Activated T-cell treated with anti-CD3 and anti-CD28 coated beads, Interleukin-2, amount 50 U/mL, for 72 hours (primary cell): ENCODE data around the gene NECTIN4. TPM values are rescaled to one million over a fixed set of nuclear protein-coding genes. Genes with fewer than 3 reads are reported as not detected.
"Not testable (repeated sequence)": the region's sequence is repeated elsewhere in the genome, so short reads cannot be mapped to it uniquely, and the experiment has no call there.

Source experiments
- ATAC-seq, 2 donors: fragments of 150-1000 bp; cut with Tn5 transposase; replicated peaks in 1 of 2; 2 replicates each; pipeline ENCODE4 v1.10.0; 2021; ENCODE audit warnings: moderate library complexity in 2 of 2, mild to moderate bottlenecking in 1 of 2
- DNase-seq, 2 donors: peaks; one replicate each; pipeline ENCODE4 v3.0.0; 2021 to 2022; ENCODE audit warnings: mixed read lengths in 1 of 2
- H3K27ac Mint-ChIP-seq: one replicate; pipeline ENCODE4 v1.8.0; 2022; ENCODE audit warnings: mild to moderate bottlenecking, moderate library complexity, mixed read lengths
- H3K27me3 Mint-ChIP-seq: one replicate; pipeline ENCODE4 v1.8.0; 2022; ENCODE audit warnings: low read depth, mixed read lengths
- H3K36me3 Mint-ChIP-seq, 2 donors: one replicate each; pipeline ENCODE4 v1.8.0; 2022; ENCODE audit warnings: mixed read lengths in 2 of 2, mild to moderate bottlenecking in 1 of 2; ENCODE audit not compliant: insufficient read depth in 2 of 2
- H3K4me1 Mint-ChIP-seq: one replicate; pipeline ENCODE4 v1.8.0; 2022; ENCODE audit warnings: low read depth, mixed read lengths
- H3K4me3 Mint-ChIP-seq, 2 donors: one replicate each; pipeline ENCODE4 v1.8.0; 2022; ENCODE audit warnings: mild to moderate bottlenecking in 2 of 2, mixed read lengths in 2 of 2, moderate library complexity in 2 of 2
- H3K9me3 Mint-ChIP-seq, 2 donors: one replicate each; pipeline ENCODE4 v1.8.0; 2022; ENCODE audit warnings: mixed read lengths in 2 of 2
- total RNA-seq, 2 donors: library from RNA; stranded (reverse); gene quantifications; one replicate each; pipeline ENCODE4 v1.2.3, GENCODE V29; 2022

NECTIN4 gene
- total RNA-seq, 2 donors from 2014 or later: 0.31 TPM; not detected in 1

GRCh38 chr1:161038523-161039153 lies 50.7 kb downstream of the NECTIN4 start, which contains the start of gene TSTD1:
Gene TSTD1, minus strand, starts transcription at chr1:161038964. Its CDS starts 75 bp downstream, at chr1:161038889.
- peaks cover 2 to 26% of the 10 kb centered on the region in 2 donors for H3K36me3 Mint-ChIP-seq
- peaks cover 58% of the 10 kb centered on the region for H3K4me1 Mint-ChIP-seq

GRCh38 chr1:161037661-161038522 lies 51.5 kb downstream of the NECTIN4 start:
- DNase-seq (no peak), ATAC-seq (no peak)
- Mint-ChIP-seq H3K4me1 (peaks cover 62% of the 10 kb centered on the region), H3K27me3 (no peaks in the 10 kb centered on the region), H3K9me3 (no peaks in the 10 kb centered on the region), H3K4me3 (peak overlapping the region; percentile 89 to 97), H3K27ac (no peak overlapping the region), H3K36me3 (peaks cover 2 to 26% of the 10 kb centered on the region in 2 donors)

More at GRCh38 chr1:161038523-161039153, 50.7 kb downstream of the NECTIN4 start, which contains the start of gene TSTD1:
- Mint-ChIP-seq H3K9me3 (no peaks in the 10 kb centered on the region), H3K27me3 (no peaks in the 10 kb centered on the region), H3K4me3 (peak within 1 kb of the TSS; percentile 89 to 97), H3K27ac (peak within 1 kb of the TSS; percentile 62)
- ATAC-seq (peak; percentile 92), DNase-seq (peak; percentile 89 to 91)

GRCh38 chr1:161033751-161034150 lies 55.6 kb downstream of the NECTIN4 start:
- Mint-ChIP-seq H3K4me1 (peaks cover 52% of the 10 kb centered on the region), H3K9me3 (no peaks in the 10 kb centered on the region), H3K27me3 (no peaks in the 10 kb centered on the region), H3K36me3 (peaks cover 1 to 9% of the 10 kb centered on the region in 2 donors), H3K27ac (no peak overlapping the region), H3K4me3 (no peak overlapping the region)
- ATAC-seq (peak; percentile 25 to 47), DNase-seq (peak in 1 of 2 donors; percentile 37)

DNA sequence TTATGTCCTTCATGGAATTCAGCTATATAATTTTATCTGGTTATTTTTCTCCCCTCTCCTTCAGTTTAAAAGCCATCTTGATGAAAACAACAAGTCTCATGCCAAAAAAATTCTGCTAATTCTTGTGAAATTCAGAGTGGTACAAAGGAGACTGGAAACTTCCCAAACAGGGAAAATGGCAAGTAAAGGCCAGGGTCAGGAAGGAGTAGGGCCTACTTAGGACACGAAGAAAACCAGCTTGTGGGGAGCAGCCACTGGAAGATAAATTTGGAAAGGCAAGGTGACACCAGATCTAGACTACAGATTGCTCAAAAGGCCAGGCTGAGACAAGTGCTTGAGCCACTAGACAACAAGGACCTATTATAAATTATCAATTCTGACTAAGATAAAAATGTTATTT lies 56.9 kb downstream of the NECTIN4 start:
- Mint-ChIP-seq H3K4me3 (peak overlapping the region; percentile 47 to 58), H3K9me3 (no peaks in the 10 kb centered on the region), H3K27me3 (no peaks in the 10 kb centered on the region), H3K36me3 (peaks cover 1 to 16% of the 10 kb centered on the region in 2 donors), H3K27ac (peak overlapping the region; percentile 17), H3K4me1 (peaks cover 43% of the 10 kb centered on the region)
- ATAC-seq: no peak
- DNase-seq: no peak

DNA sequence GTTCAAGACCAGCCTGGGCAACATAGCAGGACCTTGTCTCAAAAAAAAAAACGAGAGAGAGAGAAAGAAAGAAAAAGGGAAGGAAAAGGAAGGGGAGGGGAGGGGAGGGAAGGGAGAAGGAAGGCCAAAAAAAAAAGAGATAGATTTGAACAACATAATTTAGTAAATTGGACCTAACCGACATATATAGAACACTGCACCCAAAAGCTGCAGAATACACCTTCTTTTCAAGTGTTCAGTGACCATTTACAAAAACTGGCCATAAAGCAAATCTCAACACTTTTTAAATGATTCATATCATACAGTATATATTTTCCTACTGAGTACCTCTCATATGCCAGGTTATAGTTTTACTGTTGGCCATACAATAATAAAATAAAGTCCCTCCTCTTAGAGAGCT lies 57.5 kb downstream of the NECTIN4 start:
- H3K9me3 Mint-ChIP-seq: peaks cover 0 to 3% of the 10 kb centered on the region in 2 donors
- ATAC-seq: no peak
- DNase-seq: no peak
- no peak overlapping the region for H3K27ac Mint-ChIP-seq
- peaks cover 4 to 14% of the 10 kb centered on the region in 2 donors for H3K36me3 Mint-ChIP-seq
- no peaks in the 10 kb centered on the region for H3K27me3 Mint-ChIP-seq
- peak overlapping the region in 1 of 2 donors; percentile 40 for H3K4me3 Mint-ChIP-seq
- peaks cover 43% of the 10 kb centered on the region for H3K4me1 Mint-ChIP-seq

DNA sequence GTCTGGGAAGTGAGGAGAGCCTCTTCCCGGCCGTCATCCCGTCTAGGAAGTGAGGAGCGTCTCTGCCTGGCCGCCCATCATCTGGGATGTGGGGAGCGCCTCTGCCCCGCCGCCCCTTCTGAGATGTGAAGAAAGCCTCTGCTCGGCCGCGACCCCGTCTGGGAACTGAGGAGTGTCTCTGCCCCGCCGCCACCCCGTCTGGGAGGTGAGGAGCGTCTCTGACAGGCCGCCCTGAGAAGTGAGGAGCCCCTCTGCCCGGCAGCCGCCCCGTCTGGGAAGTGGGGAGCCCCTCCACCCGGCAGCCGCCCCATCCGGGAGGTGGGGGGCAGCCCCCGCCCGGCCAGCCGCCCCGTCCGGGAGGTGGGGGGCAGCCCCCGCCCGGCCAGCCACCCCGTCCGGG lies 59.9 kb downstream of the NECTIN4 start:
- Mint-ChIP-seq H3K4me1 (peaks cover 40% of the 10 kb centered on the region), H3K36me3 (peaks cover 4 to 18% of the 10 kb centered on the region in 2 donors)
- not testable (repeated sequence) for H3K27ac Mint-ChIP-seq, H3K4me3 Mint-ChIP-seq, ATAC-seq, H3K9me3 Mint-ChIP-seq, DNase-seq, H3K27me3 Mint-ChIP-seq

GRCh38 chr1:161026954-161027353 lies 62.4 kb downstream of the NECTIN4 start:
- ATAC-seq: peak in 1 of 2 donors; percentile 72
- H3K9me3 Mint-ChIP-seq, H3K4me3 Mint-ChIP-seq, H3K27me3 Mint-ChIP-seq, H3K27ac Mint-ChIP-seq, DNase-seq: not testable (repeated sequence)
- H3K36me3 Mint-ChIP-seq: peaks cover 3 to 15% of the 10 kb centered on the region in 2 donors
- peaks cover 29% of the 10 kb centered on the region for H3K4me1 Mint-ChIP-seq

DNA sequence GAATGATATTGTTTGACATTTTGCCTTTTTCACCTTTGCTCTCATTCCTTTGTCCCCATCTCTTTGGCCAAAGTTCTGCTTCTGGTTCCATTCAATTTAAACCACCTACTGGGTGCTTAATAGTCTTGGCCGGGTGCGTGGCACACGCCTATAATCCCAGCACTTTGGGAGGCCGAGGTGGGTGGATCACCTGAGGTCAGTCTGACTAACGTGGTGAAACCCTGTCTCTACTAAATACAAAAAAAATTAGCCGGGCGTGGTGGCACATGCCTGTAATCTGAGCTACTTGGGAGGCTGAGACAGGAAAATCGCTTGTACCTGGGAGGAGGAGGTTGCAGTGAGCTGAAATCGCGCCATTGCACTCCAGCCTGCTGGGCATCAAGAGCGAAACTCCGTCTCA lies 66.9 kb downstream of the NECTIN4 start:
- not testable (repeated sequence) for ATAC-seq, H3K27ac Mint-ChIP-seq, H3K9me3 Mint-ChIP-seq, H3K27me3 Mint-ChIP-seq, DNase-seq
- H3K4me3 Mint-ChIP-seq: peak overlapping the region; percentile 25 to 35
- H3K4me1 Mint-ChIP-seq: peaks cover 60% of the 10 kb centered on the region
- H3K36me3 Mint-ChIP-seq: peaks cover 3 to 13% of the 10 kb centered on the region in 2 donors

DNA sequence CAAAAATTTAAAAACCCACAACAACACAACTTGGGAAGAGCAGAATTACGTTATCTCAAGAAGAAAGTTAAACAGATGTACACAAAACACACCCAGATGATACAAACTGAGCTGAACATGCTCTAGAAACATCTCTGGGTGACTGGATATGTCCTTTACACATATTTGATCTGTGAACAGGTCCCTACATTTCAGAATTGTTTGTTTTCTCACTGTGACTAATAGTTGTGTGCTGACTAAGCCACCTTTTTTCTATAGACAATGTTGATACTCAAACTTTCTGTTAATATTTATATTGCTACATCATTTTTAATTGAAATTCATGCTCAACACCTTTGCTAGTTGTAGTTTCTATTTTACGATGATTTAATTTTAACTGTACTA lies 67.4 kb downstream of the NECTIN4 start:
- Mint-ChIP-seq H3K4me3 (peak overlapping the region; percentile 81 to 88), H3K4me1 (peaks cover 56% of the 10 kb centered on the region), H3K9me3 (peaks cover 0 to under 1% of the 10 kb centered on the region in 2 donors), H3K36me3 (peaks cover under 1 to 12% of the 10 kb centered on the region in 2 donors), H3K27me3 (peaks cover 7% of the 10 kb centered on the region), H3K27ac (no peak overlapping the region)
- DNase-seq (no peak), ATAC-seq (peak; percentile 41 to 47)

DNA sequence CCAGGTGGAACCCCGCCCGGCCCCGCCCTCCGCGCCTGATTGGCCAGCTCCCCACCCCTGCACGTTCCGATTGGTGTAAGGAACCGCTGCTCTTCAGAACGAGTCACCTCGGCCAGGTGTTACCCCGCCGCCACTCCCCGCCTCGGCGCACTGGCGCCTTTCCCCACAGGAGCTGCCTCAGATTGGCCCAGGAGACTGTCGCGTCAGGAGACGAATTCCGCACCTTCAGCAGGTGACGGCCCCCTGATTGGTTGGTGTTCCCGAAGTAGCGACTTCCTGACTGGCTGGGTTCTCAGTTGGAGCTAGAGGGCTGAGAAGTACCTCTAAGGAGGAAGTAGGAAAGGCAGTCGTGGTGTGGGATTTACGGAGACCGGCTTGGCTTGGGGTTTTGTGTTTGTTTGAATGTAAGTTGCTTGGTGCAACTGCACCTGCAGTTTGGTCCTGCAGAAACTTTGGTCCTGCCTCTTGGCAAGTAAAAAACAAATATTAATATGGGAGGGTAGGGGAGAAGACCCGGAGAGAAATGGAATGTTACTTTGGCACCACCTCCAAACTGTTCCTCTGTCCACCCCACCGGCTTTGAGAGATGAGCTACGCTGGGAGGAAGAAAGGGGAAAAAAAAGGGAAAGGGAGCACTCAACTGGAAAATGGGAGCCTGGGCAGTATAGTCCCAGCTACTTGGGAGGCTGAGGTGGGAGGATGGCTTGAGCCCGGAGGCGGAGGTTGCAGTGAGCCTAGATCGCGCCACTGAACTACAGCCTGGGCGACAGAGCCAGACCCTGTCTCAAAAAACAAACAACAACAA lies 68.0 kb downstream of the NECTIN4 start:
- ATAC-seq (peak; percentile 91 to 92), DNase-seq (peak; percentile 80 to 81)
- Mint-ChIP-seq H3K9me3 (no peaks in the 10 kb centered on the region), H3K27ac (peak overlapping the region; percentile 70), H3K27me3 (peaks cover 7% of the 10 kb centered on the region), H3K4me1 (peaks cover 58% of the 10 kb centered on the region), H3K4me3 (peak overlapping the region; percentile 81 to 88), H3K36me3 (peaks cover 0 to 9% of the 10 kb centered on the region in 2 donors)
